ENCODE data around the gene RAX2.

DNA sequence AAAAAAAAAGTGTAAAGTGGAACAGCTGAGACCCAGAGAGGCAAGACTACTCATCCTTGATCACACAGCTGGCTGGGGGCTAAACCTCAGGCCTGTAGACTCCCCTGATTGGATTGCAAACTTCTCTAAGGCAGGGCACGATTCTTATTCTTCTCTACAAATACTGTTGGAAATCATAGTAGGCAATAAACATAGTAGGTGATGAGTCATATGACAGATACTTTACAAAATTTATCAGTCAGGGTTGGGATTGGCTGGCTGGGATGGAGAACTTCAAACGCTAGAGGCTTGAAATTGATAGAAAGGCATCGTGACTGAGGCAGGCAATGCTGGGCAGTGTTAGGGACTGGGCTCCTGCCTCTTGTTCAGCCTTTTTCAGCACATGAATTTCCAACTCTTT is 20.1 kb upstream of the RAX2 start:
- TF ChIP-seq CTCF (IDR thresholded peaks at IDR 0.05; ENCODE audit: low read length) (no peak), EZH2 (optimal IDR thresholded peaks at IDR 0.05; ENCODE audit: low read depth, low read length) (no peak), EZH2phosphoT487 (IDR thresholded peaks at IDR 0.05; ENCODE audit: low read length) (no peak)
